Measurements from ENCODE around the gene APLP1. TPM values are rescaled to one million over a fixed set of nuclear protein-coding genes. Genes with fewer than 3 reads are reported as not detected.

The APLP1 gene
- total RNA-seq, 4 donors from 2014 or later = 4.6 to 14.6 (median 8.8) TPM

DNA sequence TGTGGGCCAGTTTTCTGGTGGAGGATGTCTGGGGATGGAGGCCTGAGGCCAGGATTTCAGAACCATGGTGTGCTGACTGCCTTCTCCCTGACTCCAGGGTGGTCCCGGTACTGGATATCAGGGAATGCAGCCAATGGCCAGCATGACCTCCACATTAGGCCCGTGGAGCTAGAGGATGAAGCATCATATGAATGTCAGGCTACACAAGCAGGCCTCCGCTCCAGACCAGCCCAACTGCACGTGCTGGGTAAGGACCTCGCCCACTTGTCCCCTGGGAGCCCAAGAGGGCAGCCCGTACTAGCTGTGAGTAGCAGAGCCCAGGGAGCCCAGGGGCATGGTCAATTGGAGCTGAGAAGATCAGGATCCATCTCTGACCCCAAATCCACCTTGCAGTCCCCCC is 10.1 kb upstream of the APLP1 start:
- WGBS = 81% methylated on average over 2 of the region's 6 CpGs
- Histone ChIP-seq H3K9me3 (no peaks in the 10 kb centered on the region), H3K4me3 (no peak overlapping the region), H3K27ac (replicated peaks in 1 of 4) (no peak overlapping the region), H3K27me3 (peaks cover 4 to 96% (median 43%) of the 10 kb centered on the region in 4 donors), H3K36me3 (no peaks in the 10 kb centered on the region), H3K4me1 (peaks cover 14 to 25% (median 20%) of the 10 kb centered on the region in 4 donors)
- DNase-seq (ENCODE audit: extremely low spot score) = no peak
- intact Hi-C loops (cut with DNase I) = loop anchor here (10.0 kb wide), 1 partner anchor 74 kb away; no protein-coding TSS in a partner anchor
- TF ChIP-seq, protein P1, sequence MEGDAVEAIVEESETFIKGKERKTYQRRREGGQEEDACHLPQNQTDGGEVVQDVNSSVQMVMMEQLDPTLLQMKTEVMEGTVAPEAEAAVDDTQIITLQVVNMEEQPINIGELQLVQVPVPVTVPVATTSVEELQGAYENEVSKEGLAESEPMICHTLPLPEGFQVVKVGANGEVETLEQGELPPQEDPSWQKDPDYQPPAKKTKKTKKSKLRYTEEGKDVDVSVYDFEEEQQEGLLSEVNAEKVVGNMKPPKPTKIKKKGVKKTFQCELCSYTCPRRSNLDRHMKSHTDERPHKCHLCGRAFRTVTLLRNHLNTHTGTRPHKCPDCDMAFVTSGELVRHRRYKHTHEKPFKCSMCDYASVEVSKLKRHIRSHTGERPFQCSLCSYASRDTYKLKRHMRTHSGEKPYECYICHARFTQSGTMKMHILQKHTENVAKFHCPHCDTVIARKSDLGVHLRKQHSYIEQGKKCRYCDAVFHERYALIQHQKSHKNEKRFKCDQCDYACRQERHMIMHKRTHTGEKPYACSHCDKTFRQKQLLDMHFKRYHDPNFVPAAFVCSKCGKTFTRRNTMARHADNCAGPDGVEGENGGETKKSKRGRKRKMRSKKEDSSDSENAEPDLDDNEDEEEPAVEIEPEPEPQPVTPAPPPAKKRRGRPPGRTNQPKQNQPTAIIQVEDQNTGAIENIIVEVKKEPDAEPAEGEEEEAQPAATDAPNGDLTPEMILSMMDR (IDR thresholded peaks at IDR 0.05) = no peak
- no peak for TF ChIP-seq POLR2AphosphoS5 (IDR thresholded peaks at IDR 0.05)
- TF ChIP-seq EP300 (IDR thresholded peaks at IDR 0.05) = no peak
- no peak for TF ChIP-seq POLR2A (IDR thresholded peaks at IDR 0.05; ENCODE audit: low read depth)

DNA sequence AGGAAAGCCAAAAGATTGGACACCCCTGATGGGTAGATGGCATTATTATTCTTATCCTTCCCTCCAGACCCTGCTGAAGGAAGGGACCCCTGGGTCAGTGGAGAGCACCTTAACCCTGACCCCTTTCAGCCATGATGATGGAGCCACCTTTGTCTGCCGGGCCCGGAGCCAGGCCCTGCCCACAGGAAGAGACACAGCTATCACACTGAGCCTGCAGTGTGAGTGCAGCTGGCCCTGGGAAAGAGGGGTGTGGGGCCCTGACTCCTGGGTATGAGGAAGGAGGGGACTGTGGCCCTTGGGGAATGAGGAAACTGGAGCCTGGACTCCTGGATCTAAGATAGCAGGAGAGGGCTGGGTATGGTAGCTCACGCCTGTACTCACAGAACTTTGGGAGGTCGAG is 9.0 kb upstream of the APLP1 start:
- WGBS = 90% methylated on average over 4 of the region's 4 CpGs
- no peak for TF ChIP-seq POLR2A (IDR thresholded peaks at IDR 0.05; ENCODE audit: low read depth)
- TF ChIP-seq EP300 (IDR thresholded peaks at IDR 0.05) = no peak
- TF ChIP-seq POLR2AphosphoS5 (IDR thresholded peaks at IDR 0.05) = no peak
- TF ChIP-seq, protein P1 (IDR thresholded peaks at IDR 0.05) = no peak
- Histone ChIP-seq H3K4me1 (peaks cover 14 to 25% (median 20%) of the 10 kb centered on the region in 4 donors), H3K9me3 (no peaks in the 10 kb centered on the region), H3K27ac (replicated peaks in 1 of 4) (no peak overlapping the region), H3K4me3 (no peak overlapping the region), H3K27me3 (peaks cover 4 to 88% (median 37%) of the 10 kb centered on the region in 4 donors), H3K36me3 (no peaks in the 10 kb centered on the region)
- intact Hi-C loops (cut with DNase I) = loop anchor here (10.0 kb wide), 1 partner anchor 75 kb away; no protein-coding TSS in a partner anchor
- DNase-seq (ENCODE audit: extremely low spot score) = no peak

DNA sequence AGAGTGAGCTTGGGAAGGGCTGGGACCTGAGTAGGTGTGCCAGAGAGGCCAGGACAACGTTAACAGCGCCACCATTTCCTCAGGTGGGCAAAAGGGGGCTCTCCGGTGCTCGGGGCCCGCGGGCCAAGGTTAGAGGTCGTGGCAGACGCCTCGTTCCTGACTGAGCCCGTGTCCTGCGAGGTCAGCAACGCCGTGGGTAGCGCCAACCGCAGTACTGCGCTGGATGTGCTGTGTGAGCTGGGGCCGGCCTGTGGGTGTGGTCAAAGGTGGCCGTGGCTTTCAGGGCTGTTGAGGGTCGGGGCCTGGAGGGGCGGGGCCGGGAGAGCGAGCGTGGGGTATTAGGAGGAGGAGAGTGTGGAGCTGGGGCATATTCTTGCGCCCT is 7.9 kb upstream of the APLP1 start:
- Histone ChIP-seq H3K4me3 (no peak overlapping the region), H3K36me3 (no peaks in the 10 kb centered on the region), H3K4me1 (peaks cover 14 to 25% (median 20%) of the 10 kb centered on the region in 4 donors), H3K27me3 (peaks cover 4 to 85% (median 30%) of the 10 kb centered on the region in 4 donors), H3K9me3 (no peaks in the 10 kb centered on the region), H3K27ac (replicated peaks in 1 of 4) (no peak overlapping the region)
- TF ChIP-seq POLR2A (IDR thresholded peaks at IDR 0.05; ENCODE audit: low read depth) (no peak), EP300 (IDR thresholded peaks at IDR 0.05) (no peak), POLR2AphosphoS5 (IDR thresholded peaks at IDR 0.05) (no peak)
- TF ChIP-seq, protein P1 (IDR thresholded peaks at IDR 0.05) = no peak
- WGBS = 31% methylated on average over 16 of the region's 24 CpGs
- intact Hi-C loops (cut with DNase I) = no loop called here
- DNase-seq (ENCODE audit: extremely low spot score) = no peak

DNA sequence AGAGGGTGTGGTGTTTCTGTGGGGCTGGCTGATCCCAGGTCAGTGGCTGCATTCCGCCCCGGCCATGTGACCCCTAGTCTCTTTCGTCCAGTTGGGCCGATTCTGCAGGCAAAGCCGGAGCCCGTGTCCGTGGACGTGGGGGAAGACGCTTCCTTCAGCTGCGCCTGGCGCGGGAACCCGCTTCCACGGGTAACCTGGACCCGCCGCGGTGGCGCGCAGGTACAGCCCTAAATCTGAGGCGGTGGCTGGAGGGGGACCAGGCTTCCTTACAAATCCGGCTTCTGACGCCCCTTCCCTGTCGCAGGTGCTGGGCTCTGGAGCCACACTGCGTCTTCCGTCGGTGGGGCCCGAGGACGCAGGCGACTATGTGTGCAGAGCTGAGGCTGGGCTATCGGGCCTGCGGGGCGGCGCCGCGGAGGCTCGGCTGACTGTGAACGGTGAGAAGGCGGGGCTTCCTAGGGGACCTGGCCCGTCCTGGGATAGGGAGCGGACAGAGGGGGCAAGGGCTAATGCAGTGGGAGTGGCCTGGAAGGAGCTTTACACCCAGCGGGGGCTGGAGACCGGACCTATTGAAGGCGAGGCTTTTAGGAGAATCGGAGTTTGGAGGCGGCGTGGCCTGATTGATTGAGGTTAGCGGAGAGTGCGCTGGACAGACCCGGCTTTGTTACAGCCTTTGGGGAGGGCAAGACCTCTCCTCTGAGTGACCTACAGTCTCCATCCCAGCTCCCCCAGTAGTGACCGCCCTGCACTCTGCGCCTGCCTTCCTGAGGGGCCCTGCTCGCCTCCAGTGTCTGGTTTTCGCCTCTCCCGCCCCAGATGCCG is 7.3 kb upstream of the APLP1 start:
- 22% methylated on average over 24 of the region's 55 CpGs for WGBS

More for the DNA sequence above, 7.3 kb upstream of the APLP1 start:
- Histone ChIP-seq H3K27me3 (peaks cover 4 to 83% (median 25%) of the 10 kb centered on the region in 4 donors), H3K4me1 (peaks cover 11 to 22% (median 18%) of the 10 kb centered on the region in 4 donors), H3K36me3 (no peaks in the 10 kb centered on the region), H3K9me3 (no peaks in the 10 kb centered on the region), H3K27ac (replicated peaks in 1 of 4) (no peak overlapping the region), H3K4me3 (no peak overlapping the region)
- no peak for DNase-seq (ENCODE audit: extremely low spot score)
- intact Hi-C loops (cut with DNase I) = no loop called here
- TF ChIP-seq POLR2A (IDR thresholded peaks at IDR 0.05; ENCODE audit: low read depth) = no peak
- no peak for TF ChIP-seq EP300 (IDR thresholded peaks at IDR 0.05)
- no peak for TF ChIP-seq POLR2AphosphoS5 (IDR thresholded peaks at IDR 0.05)
- TF ChIP-seq, protein P1 (IDR thresholded peaks at IDR 0.05) = no peak
